ENCODE data around the gene PKNOX2.

Gene PKNOX2

DNA sequence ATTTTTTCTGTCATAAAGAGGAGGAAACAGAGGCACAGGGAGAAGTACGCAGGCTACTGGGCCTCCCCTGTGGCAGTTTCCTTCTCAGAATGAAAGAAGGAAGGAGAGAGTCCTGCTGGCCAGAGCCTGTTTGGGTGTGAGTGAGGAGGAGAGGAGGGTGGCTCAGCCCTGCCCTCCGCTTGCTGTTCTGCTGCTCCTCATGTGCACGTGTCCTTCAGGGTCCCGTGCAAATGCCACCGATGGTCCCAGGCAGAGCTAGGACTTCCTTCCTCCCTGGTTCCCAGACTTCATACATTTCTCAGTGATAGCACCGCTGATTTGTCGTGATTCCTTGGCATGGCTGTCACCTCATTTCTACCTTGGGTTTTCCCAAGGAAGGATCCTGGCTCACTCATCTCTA lies 88.7 kb downstream of the PKNOX2 start:
- no peak for TF ChIP-seq SIN3A (IDR thresholded peaks at IDR 0.05; ENCODE audit: borderline replicate concordance, insufficient read depth, low read length)
- TF ChIP-seq POLR2AphosphoS5 (IDR thresholded peaks at IDR 0.05; ENCODE audit: low read depth, low read length) = no peak
- TF ChIP-seq, protein P1, sequence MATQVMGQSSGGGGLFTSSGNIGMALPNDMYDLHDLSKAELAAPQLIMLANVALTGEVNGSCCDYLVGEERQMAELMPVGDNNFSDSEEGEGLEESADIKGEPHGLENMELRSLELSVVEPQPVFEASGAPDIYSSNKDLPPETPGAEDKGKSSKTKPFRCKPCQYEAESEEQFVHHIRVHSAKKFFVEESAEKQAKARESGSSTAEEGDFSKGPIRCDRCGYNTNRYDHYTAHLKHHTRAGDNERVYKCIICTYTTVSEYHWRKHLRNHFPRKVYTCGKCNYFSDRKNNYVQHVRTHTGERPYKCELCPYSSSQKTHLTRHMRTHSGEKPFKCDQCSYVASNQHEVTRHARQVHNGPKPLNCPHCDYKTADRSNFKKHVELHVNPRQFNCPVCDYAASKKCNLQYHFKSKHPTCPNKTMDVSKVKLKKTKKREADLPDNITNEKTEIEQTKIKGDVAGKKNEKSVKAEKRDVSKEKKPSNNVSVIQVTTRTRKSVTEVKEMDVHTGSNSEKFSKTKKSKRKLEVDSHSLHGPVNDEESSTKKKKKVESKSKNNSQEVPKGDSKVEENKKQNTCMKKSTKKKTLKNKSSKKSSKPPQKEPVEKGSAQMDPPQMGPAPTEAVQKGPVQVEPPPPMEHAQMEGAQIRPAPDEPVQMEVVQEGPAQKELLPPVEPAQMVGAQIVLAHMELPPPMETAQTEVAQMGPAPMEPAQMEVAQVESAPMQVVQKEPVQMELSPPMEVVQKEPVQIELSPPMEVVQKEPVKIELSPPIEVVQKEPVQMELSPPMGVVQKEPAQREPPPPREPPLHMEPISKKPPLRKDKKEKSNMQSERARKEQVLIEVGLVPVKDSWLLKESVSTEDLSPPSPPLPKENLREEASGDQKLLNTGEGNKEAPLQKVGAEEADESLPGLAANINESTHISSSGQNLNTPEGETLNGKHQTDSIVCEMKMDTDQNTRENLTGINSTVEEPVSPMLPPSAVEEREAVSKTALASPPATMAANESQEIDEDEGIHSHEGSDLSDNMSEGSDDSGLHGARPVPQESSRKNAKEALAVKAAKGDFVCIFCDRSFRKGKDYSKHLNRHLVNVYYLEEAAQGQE (IDR thresholded peaks at IDR 0.05; ENCODE audit: insufficient read depth in 1 of 2, low read depth in 2 of 2, low read length in 2 of 2) = no peak
- no peak for TF ChIP-seq FOXP2 (optimal IDR thresholded peaks at IDR 0.05; ENCODE audit: borderline replicate concordance, extremely low read depth, extremely low read length, insufficient read depth)
- TF ChIP-seq TAF1 (IDR thresholded peaks at IDR 0.05; ENCODE audit: borderline replicate concordance, insufficient read depth, low read length) = no peak

DNA sequence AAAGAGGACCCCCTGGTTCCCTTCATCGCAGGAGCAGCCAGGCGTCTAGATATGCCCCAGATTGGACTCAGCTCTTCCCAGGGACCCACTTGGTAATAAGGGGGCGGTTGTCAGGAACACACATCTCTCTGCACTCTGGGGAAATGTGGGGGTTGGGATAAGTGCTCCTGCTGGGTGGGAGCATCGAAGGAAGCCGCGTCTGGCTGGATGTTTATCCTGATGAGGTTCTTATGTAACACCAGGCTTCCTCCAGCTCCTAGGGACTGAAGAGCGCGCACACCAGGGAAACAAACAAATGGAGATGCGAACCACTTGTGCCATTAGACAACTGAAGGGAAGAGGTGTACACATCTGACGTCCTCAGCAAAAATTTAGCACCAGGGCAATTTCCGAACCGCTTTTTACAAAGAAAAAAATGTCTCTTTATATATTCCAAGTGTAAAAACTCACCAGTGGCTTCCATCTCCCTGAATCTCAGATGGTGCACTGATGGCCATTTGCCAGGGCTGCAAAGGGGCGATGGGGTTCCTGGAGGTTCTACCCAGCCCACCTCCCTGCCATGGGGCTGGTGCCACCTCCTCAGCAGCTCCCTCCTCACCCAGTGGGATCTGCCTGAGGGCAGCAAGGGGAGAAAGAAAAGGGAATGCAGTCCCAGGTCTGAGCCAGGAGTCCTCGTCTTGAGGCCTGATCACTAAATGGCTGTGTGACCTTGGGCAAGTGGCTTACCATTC lies 89.4 kb downstream of the PKNOX2 start:
- TF ChIP-seq, protein P1 (IDR thresholded peaks at IDR 0.05; ENCODE audit: insufficient read depth in 1 of 2, low read depth in 2 of 2, low read length in 2 of 2) = no peak
- TF ChIP-seq POLR2AphosphoS5 (IDR thresholded peaks at IDR 0.05; ENCODE audit: low read depth, low read length) = no peak
- TF ChIP-seq SIN3A (IDR thresholded peaks at IDR 0.05; ENCODE audit: borderline replicate concordance, insufficient read depth, low read length) = no peak
- no peak for TF ChIP-seq TAF1 (IDR thresholded peaks at IDR 0.05; ENCODE audit: borderline replicate concordance, insufficient read depth, low read length)
- no peak for TF ChIP-seq FOXP2 (optimal IDR thresholded peaks at IDR 0.05; ENCODE audit: borderline replicate concordance, extremely low read depth, extremely low read length, insufficient read depth)

DNA sequence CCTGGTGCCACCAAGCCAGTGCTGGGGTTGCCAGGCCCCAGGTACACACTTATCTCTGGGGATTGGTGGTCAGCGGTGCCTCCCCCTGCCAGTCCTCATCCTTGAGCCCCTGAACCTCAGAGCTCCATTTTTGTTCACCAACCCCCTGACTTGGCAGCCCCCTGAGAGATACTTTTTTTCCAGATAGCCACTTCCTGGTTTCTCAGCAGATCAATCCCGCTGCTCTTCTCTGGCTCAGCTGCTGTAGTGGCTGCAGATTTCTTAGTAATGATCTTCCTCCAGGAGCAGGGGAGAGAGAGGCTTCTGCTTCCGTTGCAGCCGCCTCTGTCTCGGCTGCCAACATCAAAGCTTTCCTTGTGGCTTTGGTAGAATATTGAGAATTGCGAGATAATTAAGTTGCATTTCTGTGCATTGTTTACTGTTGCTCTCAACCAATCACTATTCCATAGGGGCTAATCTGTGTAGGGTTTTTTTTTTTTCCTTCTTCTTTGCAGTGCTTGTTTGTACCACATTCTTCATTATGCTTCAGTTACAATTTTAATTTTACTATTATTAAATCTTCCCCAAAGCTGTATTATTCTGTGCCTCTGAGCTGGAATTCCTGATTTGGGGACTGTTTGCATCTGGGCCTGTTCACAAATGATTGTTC lies 92.1 kb downstream of the PKNOX2 start:
- no peak for TF ChIP-seq FOXP2 (optimal IDR thresholded peaks at IDR 0.05; ENCODE audit: borderline replicate concordance, extremely low read depth, extremely low read length, insufficient read depth)
- TF ChIP-seq SIN3A (IDR thresholded peaks at IDR 0.05; ENCODE audit: borderline replicate concordance, insufficient read depth, low read length) = no peak
- TF ChIP-seq, protein P1 (IDR thresholded peaks at IDR 0.05; ENCODE audit: insufficient read depth in 1 of 2, low read depth in 2 of 2, low read length in 2 of 2) = no peak
- TF ChIP-seq POLR2AphosphoS5 (IDR thresholded peaks at IDR 0.05; ENCODE audit: low read depth, low read length) = no peak
- no peak for TF ChIP-seq TAF1 (IDR thresholded peaks at IDR 0.05; ENCODE audit: borderline replicate concordance, insufficient read depth, low read length)

DNA sequence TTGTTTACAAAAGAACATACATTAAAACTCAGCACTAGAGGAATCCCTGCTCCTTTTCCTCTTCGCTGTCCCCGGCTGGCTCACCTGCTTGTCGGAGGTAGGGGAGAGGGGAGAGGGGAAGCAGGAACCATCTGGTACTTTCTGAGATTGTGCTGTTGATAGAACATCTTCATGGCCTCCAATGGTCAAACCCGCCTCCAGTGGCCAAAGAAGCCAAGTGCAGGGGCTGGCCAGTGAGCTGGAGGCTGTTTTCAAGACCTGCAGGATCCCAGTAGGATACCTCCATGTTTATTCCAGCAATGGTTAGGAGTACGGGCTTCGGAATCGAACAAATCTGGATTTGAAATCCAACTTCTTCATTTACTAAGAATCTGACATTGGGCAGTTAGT lies 92.6 kb downstream of the PKNOX2 start:
- TF ChIP-seq FOXP2 (optimal IDR thresholded peaks at IDR 0.05; ENCODE audit: borderline replicate concordance, extremely low read depth, extremely low read length, insufficient read depth) (no peak), TAF1 (IDR thresholded peaks at IDR 0.05; ENCODE audit: borderline replicate concordance, insufficient read depth, low read length) (no peak), POLR2AphosphoS5 (IDR thresholded peaks at IDR 0.05; ENCODE audit: low read depth, low read length) (no peak), SIN3A (IDR thresholded peaks at IDR 0.05; ENCODE audit: borderline replicate concordance, insufficient read depth, low read length) (no peak)
- TF ChIP-seq, protein P1 (IDR thresholded peaks at IDR 0.05; ENCODE audit: insufficient read depth in 1 of 2, low read depth in 2 of 2, low read length in 2 of 2) = no peak
